Measurements from ENCODE around the gene MINDY1. TPM values are rescaled to one million over a fixed set of nuclear protein-coding genes. Genes with fewer than 3 reads are reported as not detected.

MINDY1 gene
- total RNA-seq, 1 donor from 2014 or later = 16.2 TPM

DNA sequence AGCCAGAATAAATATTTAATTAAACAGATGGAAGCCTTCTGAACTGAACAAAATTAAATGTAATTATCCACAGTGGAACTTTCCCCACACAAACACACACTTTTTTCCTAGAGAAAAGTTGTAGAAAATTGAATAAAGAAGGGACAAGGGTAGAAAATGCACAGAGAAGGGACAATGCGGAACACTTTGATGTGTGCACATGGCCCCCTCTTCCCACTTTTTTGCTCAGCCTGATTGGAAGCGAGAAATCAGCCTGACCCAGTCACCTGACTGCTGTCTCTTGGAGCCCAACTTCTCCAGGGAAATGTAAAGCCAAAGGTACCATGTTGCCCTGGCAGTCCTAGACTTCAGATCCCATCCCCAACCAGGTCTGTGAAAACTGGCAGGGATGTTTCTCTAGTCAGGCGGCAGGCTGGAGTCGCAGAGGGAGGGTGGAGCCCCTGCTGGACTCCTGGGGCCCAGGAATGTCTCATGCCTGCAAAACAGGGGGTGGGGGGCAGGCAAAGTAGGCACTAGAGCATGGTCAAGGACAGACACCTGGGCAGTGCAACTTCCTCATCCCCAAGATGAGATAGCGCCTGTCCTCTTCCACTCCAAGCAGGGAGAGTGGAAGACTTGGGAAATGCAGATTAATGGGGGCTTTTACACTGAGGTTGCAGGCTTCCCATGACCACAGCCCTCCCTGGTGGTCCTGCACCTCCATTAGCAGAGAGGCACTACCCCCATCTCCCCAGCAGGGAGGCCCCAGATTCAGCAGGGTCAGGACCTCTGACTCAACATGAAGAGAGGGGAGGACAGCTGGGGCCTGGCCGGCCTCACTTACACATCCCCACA is 34.9 kb downstream of the MINDY1 start:
- H3K36me3 ChIP-seq (ENCODE audit: control insufficient read depth in 3 of 3, insufficient read depth in 3 of 3, low read length in 3 of 3) = peaks cover 20 to 28% (median 21%) of the 10 kb centered on the region in 3 donors
- peak overlapping the region; percentile 79 for H3K27ac ChIP-seq (ENCODE audit: low read depth, low read length)
- H3K27me3 ChIP-seq (ENCODE audit: control insufficient read depth in 3 of 3, insufficient read depth in 3 of 3, low read length in 3 of 3) = no peaks in the 10 kb centered on the region
- no peaks in the 10 kb centered on the region for H3K9me3 ChIP-seq (ENCODE audit: control insufficient read depth in 3 of 3, low read length in 3 of 3)
- H3K9ac ChIP-seq (ENCODE audit: low read depth in 1 of 3, low read length in 3 of 3) = peak overlapping the region; percentile 54 to 92 (median 56)
- peaks cover 37 to 42% (median 39%) of the 10 kb centered on the region in 3 donors for H3K4me1 ChIP-seq (ENCODE audit: control insufficient read depth in 3 of 3, insufficient read depth in 3 of 3, low read length in 3 of 3)
- H3K4me3 ChIP-seq (ENCODE audit: low read length in 3 of 3) = peak overlapping the region; percentile 14 to 92 (median 24)

DNA sequence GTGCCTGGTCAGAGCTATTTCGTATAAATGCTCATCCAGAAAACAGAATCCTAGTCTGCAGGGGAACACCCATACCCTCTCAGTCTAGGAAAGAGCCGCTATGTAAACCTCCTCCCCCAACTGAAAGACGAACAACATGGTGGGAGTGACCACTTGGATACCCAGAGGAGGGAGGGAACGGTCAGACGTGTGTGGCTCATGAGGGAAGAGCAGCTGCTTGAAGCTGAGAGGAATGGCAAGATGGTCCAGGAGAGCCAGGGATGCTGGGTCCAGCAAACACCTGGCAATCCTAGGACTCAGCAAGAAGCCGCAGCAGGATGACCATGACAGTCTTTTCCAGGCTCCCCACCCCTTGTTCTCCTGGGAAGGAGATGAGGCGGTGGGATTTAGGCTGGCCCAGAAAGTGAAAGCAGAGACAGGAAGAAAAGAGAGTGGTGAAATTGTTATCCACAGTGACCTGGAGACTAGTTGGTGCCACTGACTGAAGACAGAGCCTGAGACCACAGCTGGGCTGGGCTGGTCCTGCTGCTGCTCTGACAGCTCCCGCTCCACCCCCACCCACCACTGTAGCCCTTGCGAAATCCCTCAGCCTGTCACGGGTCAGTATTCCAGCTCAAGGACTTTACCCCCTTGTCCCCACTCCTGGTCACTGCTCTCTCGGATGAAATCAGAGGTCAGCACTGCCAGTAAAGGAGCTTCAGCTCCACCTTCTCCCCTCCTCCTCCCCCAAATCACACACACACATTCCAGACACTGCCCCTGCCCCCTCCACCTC is 35.7 kb downstream of the MINDY1 start:
- H3K4me1 ChIP-seq (ENCODE audit: control insufficient read depth in 3 of 3, insufficient read depth in 3 of 3, low read length in 3 of 3) = peaks cover 37 to 42% (median 39%) of the 10 kb centered on the region in 3 donors
- peaks cover 29 to 36% (median 29%) of the 10 kb centered on the region in 3 donors for H3K36me3 ChIP-seq (ENCODE audit: control insufficient read depth in 3 of 3, insufficient read depth in 3 of 3, low read length in 3 of 3)
- no peaks in the 10 kb centered on the region for H3K9me3 ChIP-seq (ENCODE audit: control insufficient read depth in 3 of 3, low read length in 3 of 3)
- no peaks in the 10 kb centered on the region for H3K27me3 ChIP-seq (ENCODE audit: control insufficient read depth in 3 of 3, insufficient read depth in 3 of 3, low read length in 3 of 3)
- H3K9ac ChIP-seq (ENCODE audit: low read depth in 1 of 3, low read length in 3 of 3) = peak overlapping the region; percentile 30 to 92 (median 56)
- peak overlapping the region; percentile 1 to 49 (median 13) for H3K4me3 ChIP-seq (ENCODE audit: low read length in 3 of 3)
- peak overlapping the region; percentile 79 for H3K27ac ChIP-seq (ENCODE audit: low read depth, low read length)

DNA sequence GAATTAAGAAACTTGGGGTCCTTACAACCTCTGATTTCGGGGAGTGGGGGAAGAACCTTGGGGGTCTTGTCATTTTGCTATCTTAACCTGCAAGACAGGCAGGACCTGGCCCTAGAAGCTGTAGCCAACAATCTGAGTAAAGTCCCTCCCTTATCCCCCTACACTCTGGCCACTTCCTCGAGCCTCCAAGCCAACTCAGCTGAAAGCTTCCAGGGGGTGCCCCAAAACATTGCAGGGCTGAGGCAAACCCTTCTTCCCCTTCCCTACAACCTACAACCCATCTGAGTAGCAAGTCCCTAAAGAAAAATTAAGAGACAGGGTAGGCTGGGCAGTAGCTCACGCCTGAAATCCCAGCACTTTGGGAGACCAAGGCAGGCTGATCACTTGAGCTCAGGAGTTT is 37.1 kb downstream of the MINDY1 start:
- no peak overlapping the region for H3K4me3 ChIP-seq (ENCODE audit: low read length in 3 of 3)
- H3K4me1 ChIP-seq (ENCODE audit: control insufficient read depth in 3 of 3, insufficient read depth in 3 of 3, low read length in 3 of 3) = peaks cover 37 to 40% (median 37%) of the 10 kb centered on the region in 3 donors
- no peaks in the 10 kb centered on the region for H3K27me3 ChIP-seq (ENCODE audit: control insufficient read depth in 3 of 3, insufficient read depth in 3 of 3, low read length in 3 of 3)
- H3K9ac ChIP-seq (ENCODE audit: low read depth in 1 of 3, low read length in 3 of 3) = no peak overlapping the region
- no peak overlapping the region for H3K27ac ChIP-seq (ENCODE audit: low read depth, low read length)
- no peaks in the 10 kb centered on the region for H3K9me3 ChIP-seq (ENCODE audit: control insufficient read depth in 3 of 3, low read length in 3 of 3)
- H3K36me3 ChIP-seq (ENCODE audit: control insufficient read depth in 3 of 3, insufficient read depth in 3 of 3, low read length in 3 of 3) = peaks cover 37 to 50% (median 38%) of the 10 kb centered on the region in 3 donors

DNA sequence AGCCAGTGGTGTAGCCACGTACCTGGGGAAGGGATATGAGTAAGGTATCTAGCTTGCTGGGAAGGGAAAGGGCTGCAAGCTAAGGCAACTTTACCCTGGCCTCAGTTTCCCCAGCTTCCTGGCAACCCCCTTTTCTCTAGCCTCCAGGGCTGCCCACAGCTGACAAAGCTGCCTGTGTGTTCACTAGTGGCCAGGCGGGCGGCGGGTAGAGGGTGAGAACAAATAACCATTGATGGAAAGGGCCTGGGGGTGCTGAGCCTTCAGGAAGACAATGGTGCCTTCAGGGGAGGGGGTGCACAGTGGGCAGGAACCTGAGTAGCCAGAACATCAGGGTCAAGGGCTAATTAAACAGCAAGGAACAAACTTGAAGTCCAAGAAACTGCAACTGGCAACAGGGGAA is 38.2 kb downstream of the MINDY1 start:
- no peak overlapping the region for H3K27ac ChIP-seq (ENCODE audit: low read depth, low read length)
- H3K9me3 ChIP-seq (ENCODE audit: control insufficient read depth in 3 of 3, low read length in 3 of 3) = no peaks in the 10 kb centered on the region
- no peak overlapping the region for H3K9ac ChIP-seq (ENCODE audit: low read depth in 1 of 3, low read length in 3 of 3)
- no peak overlapping the region for H3K4me3 ChIP-seq (ENCODE audit: low read length in 3 of 3)
- H3K36me3 ChIP-seq (ENCODE audit: control insufficient read depth in 3 of 3, insufficient read depth in 3 of 3, low read length in 3 of 3) = peaks cover 45 to 61% (median 49%) of the 10 kb centered on the region in 3 donors
- peaks cover 34 to 35% (median 34%) of the 10 kb centered on the region in 3 donors for H3K4me1 ChIP-seq (ENCODE audit: control insufficient read depth in 3 of 3, insufficient read depth in 3 of 3, low read length in 3 of 3)
- H3K27me3 ChIP-seq (ENCODE audit: control insufficient read depth in 3 of 3, insufficient read depth in 3 of 3, low read length in 3 of 3) = no peaks in the 10 kb centered on the region

DNA sequence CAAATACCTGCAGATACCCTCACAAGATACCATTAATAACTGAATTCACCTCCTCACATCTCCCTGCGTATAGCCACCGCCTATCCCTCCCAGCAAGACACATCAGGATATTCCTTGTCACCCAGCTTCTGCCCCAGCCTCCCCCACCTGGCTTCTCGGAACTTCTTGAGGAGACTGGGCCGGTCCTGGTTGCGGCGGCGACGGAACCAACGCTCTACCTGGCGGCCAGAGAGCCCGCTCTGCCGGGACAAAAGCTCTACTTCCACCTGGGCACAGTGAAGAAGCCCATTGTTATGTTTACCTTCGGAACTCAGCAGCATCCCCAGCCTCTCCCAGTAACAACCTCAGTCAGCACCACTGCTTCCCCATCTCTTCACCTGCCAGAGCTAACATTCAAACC is 38.8 kb downstream of the MINDY1 start:
- Histone ChIP-seq H3K9ac (ENCODE audit: low read depth in 1 of 3, low read length in 3 of 3) (no peak overlapping the region), H3K27me3 (ENCODE audit: control insufficient read depth in 3 of 3, insufficient read depth in 3 of 3, low read length in 3 of 3) (no peaks in the 10 kb centered on the region), H3K4me1 (ENCODE audit: control insufficient read depth in 3 of 3, insufficient read depth in 3 of 3, low read length in 3 of 3) (peaks cover 28 to 30% (median 29%) of the 10 kb centered on the region in 3 donors), H3K36me3 (ENCODE audit: control insufficient read depth in 3 of 3, insufficient read depth in 3 of 3, low read length in 3 of 3) (peaks cover 46 to 67% (median 54%) of the 10 kb centered on the region in 3 donors), H3K27ac (ENCODE audit: low read depth, low read length) (no peak overlapping the region), H3K4me3 (ENCODE audit: low read length in 3 of 3) (no peak overlapping the region), H3K9me3 (ENCODE audit: control insufficient read depth in 3 of 3, low read length in 3 of 3) (no peaks in the 10 kb centered on the region)

DNA sequence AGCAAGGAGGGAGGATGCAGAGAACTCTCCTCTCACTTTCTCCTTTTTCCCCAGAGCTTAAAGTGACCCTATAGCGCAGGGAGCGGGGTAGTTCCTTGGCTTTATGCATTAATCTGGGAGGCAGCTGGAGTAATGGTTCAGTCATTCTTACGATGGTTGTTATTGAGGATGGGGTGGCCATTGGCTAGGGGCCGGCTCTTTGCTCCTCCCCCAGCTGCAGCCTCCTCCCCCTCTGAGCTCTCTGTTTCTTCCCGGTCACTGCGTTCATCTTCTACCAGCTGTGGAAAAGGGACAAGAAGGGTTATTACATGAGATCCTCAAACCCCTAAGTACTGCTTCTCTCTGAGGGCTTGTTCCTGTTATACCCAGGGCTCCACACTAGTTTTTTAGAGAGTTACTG is 40.7 kb downstream of the MINDY1 start:
- H3K27ac ChIP-seq (ENCODE audit: low read depth, low read length) = no peak overlapping the region
- H3K9me3 ChIP-seq (ENCODE audit: control insufficient read depth in 3 of 3, low read length in 3 of 3) = no peaks in the 10 kb centered on the region
- peaks cover 60 to 77% (median 64%) of the 10 kb centered on the region in 3 donors for H3K36me3 ChIP-seq (ENCODE audit: control insufficient read depth in 3 of 3, insufficient read depth in 3 of 3, low read length in 3 of 3)
- no peak overlapping the region for H3K4me3 ChIP-seq (ENCODE audit: low read length in 3 of 3)
- no peak overlapping the region for H3K9ac ChIP-seq (ENCODE audit: low read depth in 1 of 3, low read length in 3 of 3)
- H3K27me3 ChIP-seq (ENCODE audit: control insufficient read depth in 3 of 3, insufficient read depth in 3 of 3, low read length in 3 of 3) = no peaks in the 10 kb centered on the region
- peaks cover 9 to 10% (median 10%) of the 10 kb centered on the region in 3 donors for H3K4me1 ChIP-seq (ENCODE audit: control insufficient read depth in 3 of 3, insufficient read depth in 3 of 3, low read length in 3 of 3)

DNA sequence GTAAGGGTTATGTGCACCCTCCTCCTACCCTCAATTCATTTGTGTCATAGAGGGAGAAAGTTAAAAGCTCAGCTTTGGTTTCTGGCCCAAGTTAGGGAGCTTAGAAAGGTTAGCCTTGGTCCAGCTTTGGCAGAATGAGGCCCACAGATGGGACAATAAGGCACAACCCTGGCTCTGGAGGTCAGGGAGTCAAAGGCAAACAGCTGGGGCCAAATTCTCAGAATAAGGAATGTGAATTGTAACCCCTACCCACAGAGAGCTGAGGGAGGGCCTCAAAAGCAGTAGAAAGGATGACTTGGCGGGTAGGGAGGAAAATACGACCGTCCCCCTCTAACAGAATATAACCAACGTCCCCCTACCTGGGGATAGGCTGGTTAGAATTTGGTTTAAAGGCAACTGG is 41.1 kb downstream of the MINDY1 start:
- Histone ChIP-seq H3K36me3 (ENCODE audit: control insufficient read depth in 3 of 3, insufficient read depth in 3 of 3, low read length in 3 of 3) (peaks cover 64 to 81% (median 68%) of the 10 kb centered on the region in 3 donors), H3K9ac (ENCODE audit: low read depth in 1 of 3, low read length in 3 of 3) (no peak overlapping the region), H3K27me3 (ENCODE audit: control insufficient read depth in 3 of 3, insufficient read depth in 3 of 3, low read length in 3 of 3) (no peaks in the 10 kb centered on the region), H3K4me3 (ENCODE audit: low read length in 3 of 3) (no peak overlapping the region), H3K27ac (ENCODE audit: low read depth, low read length) (no peak overlapping the region), H3K9me3 (ENCODE audit: control insufficient read depth in 3 of 3, low read length in 3 of 3) (no peaks in the 10 kb centered on the region), H3K4me1 (ENCODE audit: control insufficient read depth in 3 of 3, insufficient read depth in 3 of 3, low read length in 3 of 3) (peaks cover 5 to 6% (median 6%) of the 10 kb centered on the region in 3 donors)

DNA sequence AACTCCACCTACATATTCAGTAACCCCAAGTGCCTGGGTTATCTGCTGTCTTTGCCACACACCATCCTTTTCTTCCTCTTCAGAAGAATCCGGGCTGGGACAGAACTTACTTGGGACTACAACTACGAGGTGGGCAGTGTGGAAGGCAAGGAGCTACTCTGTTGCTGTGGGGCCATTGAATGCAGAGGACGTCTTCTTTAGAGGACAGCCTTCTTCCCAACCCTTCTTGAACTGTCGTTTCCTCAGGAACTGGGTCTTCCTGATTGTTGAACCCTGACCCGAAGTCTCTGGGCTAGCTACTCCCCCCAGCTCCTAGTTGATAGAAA is 42.6 kb downstream of the MINDY1 start:
- Histone ChIP-seq H3K36me3 (ENCODE audit: control insufficient read depth in 3 of 3, insufficient read depth in 3 of 3, low read length in 3 of 3) (peaks cover 71 to 89% (median 80%) of the 10 kb centered on the region in 3 donors), H3K4me1 (ENCODE audit: control insufficient read depth in 3 of 3, insufficient read depth in 3 of 3, low read length in 3 of 3) (no peaks in the 10 kb centered on the region)

DNA sequence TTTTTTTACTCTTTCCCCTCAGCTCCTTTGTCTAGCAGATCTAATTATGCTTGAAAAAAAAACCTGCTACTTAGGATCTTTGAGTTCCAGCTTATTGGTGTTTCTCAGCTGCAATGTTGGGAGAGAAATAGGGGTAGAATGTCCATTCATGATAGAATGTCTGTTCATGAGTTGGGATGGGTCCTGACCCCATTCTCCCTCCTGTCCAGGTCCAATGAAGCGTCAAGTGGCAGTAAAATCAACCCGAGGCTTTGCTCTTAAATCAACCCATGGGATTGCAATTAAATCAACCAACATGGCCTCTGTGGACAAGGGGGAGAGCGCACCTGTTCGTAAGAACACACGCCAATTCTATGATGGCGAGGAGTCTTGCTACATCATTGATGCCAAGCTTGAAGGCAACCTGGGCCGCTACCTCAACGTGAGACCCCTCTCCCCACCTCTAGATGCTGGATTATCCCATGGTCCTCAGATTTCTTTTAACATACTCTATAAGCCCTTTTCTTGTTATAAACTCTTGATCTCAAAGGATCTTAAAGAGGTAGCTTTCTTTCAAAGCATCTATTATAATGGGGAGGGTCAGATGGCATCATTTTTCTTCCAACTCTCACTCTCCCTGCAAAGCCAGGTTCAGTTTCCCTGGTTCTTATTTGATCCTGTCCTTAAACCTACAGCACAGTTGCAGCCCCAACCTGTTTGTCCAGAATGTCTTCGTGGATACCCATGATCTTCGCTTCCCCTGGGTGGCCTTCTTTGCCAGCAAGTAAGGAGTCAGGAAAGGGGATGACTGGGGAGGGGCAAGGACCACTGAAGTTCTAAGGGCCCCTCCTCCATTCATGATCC is 43.2 kb downstream of the MINDY1 start:
- H3K27me3 ChIP-seq (ENCODE audit: control insufficient read depth in 3 of 3, insufficient read depth in 3 of 3, low read length in 3 of 3) = no peaks in the 10 kb centered on the region
- H3K27ac ChIP-seq (ENCODE audit: low read depth, low read length) = no peak overlapping the region
- H3K36me3 ChIP-seq (ENCODE audit: control insufficient read depth in 3 of 3, insufficient read depth in 3 of 3, low read length in 3 of 3) = peaks cover 69 to 89% (median 81%) of the 10 kb centered on the region in 3 donors

More for the DNA sequence above, 42.6 kb downstream of the MINDY1 start:
- Histone ChIP-seq H3K9me3 (ENCODE audit: control insufficient read depth in 3 of 3, low read length in 3 of 3) (no peaks in the 10 kb centered on the region), H3K27ac (ENCODE audit: low read depth, low read length) (no peak overlapping the region), H3K27me3 (ENCODE audit: control insufficient read depth in 3 of 3, insufficient read depth in 3 of 3, low read length in 3 of 3) (no peaks in the 10 kb centered on the region), H3K4me3 (ENCODE audit: low read length in 3 of 3) (no peak overlapping the region), H3K9ac (ENCODE audit: low read depth in 1 of 3, low read length in 3 of 3) (no peak overlapping the region)

More for the DNA sequence above, 43.2 kb downstream of the MINDY1 start:
- Histone ChIP-seq H3K9me3 (ENCODE audit: control insufficient read depth in 3 of 3, low read length in 3 of 3) (no peaks in the 10 kb centered on the region), H3K9ac (ENCODE audit: low read depth in 1 of 3, low read length in 3 of 3) (no peak overlapping the region), H3K4me1 (ENCODE audit: control insufficient read depth in 3 of 3, insufficient read depth in 3 of 3, low read length in 3 of 3) (no peaks in the 10 kb centered on the region), H3K4me3 (ENCODE audit: low read length in 3 of 3) (no peak overlapping the region)

Measured in skeletal muscle tissue (tissue), 4 donors.